Esophagus squamous epithelium (tissue), 5 donors: Measurements from ENCODE around the gene NMUR2. TPM values are rescaled to one million over a fixed set of nuclear protein-coding genes. Genes with fewer than 3 reads are reported as not detected.

Experiments used
- DNase-seq: peaks from one replicate; lab custom pipeline; 2025; lab: John Stamatoyannopoulos, UW
- H3K27ac ChIP-seq, 4 donors: fragments of 200-600 bp; sonication (generic); one replicate each; pipeline ENCODE4 v1.5.1; 2016 to 2019; ENCODE audit warnings: mild to moderate bottlenecking in 1 of 4
- H3K27me3 ChIP-seq, 4 donors: fragments of 200-600 bp; sonication (generic); 1 replicate in 3 of 4; 2 replicates in 1 of 4; pipeline versions ENCODE4 v1.5.1 to v1.6.0; 2017 to 2021; ENCODE audit warnings: antibody characterized with exemption in 1 of 4
- H3K36me3 ChIP-seq, 3 donors: fragments of 200-600 bp; sonication (generic); one replicate each; pipeline ENCODE4 v1.5.1; 2016 to 2019
- H3K4me1 ChIP-seq, 3 donors: fragments of 200-600 bp; sonication (generic); one replicate each; pipeline ENCODE4 v1.5.1; 2017 to 2019
- H3K4me3 ChIP-seq, 4 donors: fragments of 200-600 bp; sonication (generic); 1 replicate in 3 of 4; 2 replicates in 1 of 4; pipeline ENCODE4 v1.5.1; 2016 to 2019; ENCODE audit warnings: mild to moderate bottlenecking in 2 of 4, moderate library complexity in 1 of 4
- H3K9me3 ChIP-seq, 3 donors: fragments of 200-600 bp; sonication (generic); one replicate each; pipeline ENCODE4 v1.5.1; 2016 to 2019
- CTCF ChIP-seq, 6 experiments: fragments of 450-650 bp in 4 of 6; fragments of 200-600 bp in 2 of 6; sonication (generic) in 2 of 6; IDR thresholded peaks; one replicate each; pipeline ENCODE4 v1.5.1; 2016 to 2019; ENCODE audit warnings: antibody characterized with exemption in 6 of 6, mild to moderate bottlenecking in 4 of 6, moderate library complexity in 4 of 6
- POLR2A ChIP-seq, 4 donors: fragments of 450-650 bp; IDR thresholded peaks; one replicate each; pipeline ENCODE4 v1.6.1; 2017; ENCODE audit warnings: antibody characterized with exemption in 4 of 4, mild to moderate bottlenecking in 4 of 4, moderate library complexity in 3 of 4
- WGBS, 2 donors: methylation state at CpG; one replicate each; pipeline ENCODE4 v1.1.5; 2018; 5-methylcytosine and 5-hydroxymethylcytosine counted together
- intact Hi-C: fragments of 100-400 bp; cut with DNase I; formaldehyde crosslinking; loops from one replicate; pipeline ENCODE4 v1.15.0; 2022
- total RNA-seq, 4 donors: library from RNA; depleted of rRNA; stranded (reverse); fragments of >200 nt; gene quantifications; one replicate each; pipeline ENCODE4 v1.1.0, GENCODE V29; 2016
- donor health status: DM: yes; HTN: yes; CAD: no.

The NMUR2 gene
- total RNA-seq, 4 donors from 2014 or later = not detected

- 40 to 52% methylated on average over 1 of the region's 1 CpG for WGBS, 2 donors
- no peaks in the 10 kb centered on the region for H3K36me3 ChIP-seq
- H3K27me3 ChIP-seq = no peaks in the 10 kb centered on the region
- intact Hi-C loops = no loop called here
- TF ChIP-seq POLR2A (IDR thresholded peaks at IDR 0.05) (no peak), CTCF (IDR thresholded peaks at IDR 0.05) (no peak)
- no peak overlapping the region for H3K4me3 ChIP-seq
- H3K9me3 ChIP-seq = no peaks in the 10 kb centered on the region
- H3K4me1 ChIP-seq = no peaks in the 10 kb centered on the region
- no peak overlapping the region for H3K27ac ChIP-seq
- DNase-seq = no peak
Measured at GRCh38 chr5:152366716-152367115, 38.4 kb downstream of the NMUR2 start.

GRCh38 chr5:152364899-152365298 is 40.2 kb downstream of the NMUR2 start:
- Histone ChIP-seq H3K4me3 (no peak overlapping the region), H3K9me3 (no peaks in the 10 kb centered on the region), H3K36me3 (no peaks in the 10 kb centered on the region), H3K4me1 (no peaks in the 10 kb centered on the region), H3K27me3 (no peaks in the 10 kb centered on the region), H3K27ac (no peak overlapping the region)
- TF ChIP-seq CTCF (IDR thresholded peaks at IDR 0.05) (no peak), POLR2A (IDR thresholded peaks at IDR 0.05) (no peak)
- intact Hi-C loops = no loop called here
- DNase-seq = no peak

GRCh38 chr5:152364172-152364571 is 40.9 kb downstream of the NMUR2 start:
- H3K27me3 ChIP-seq = no peaks in the 10 kb centered on the region
- no peak overlapping the region for H3K27ac ChIP-seq
- TF ChIP-seq CTCF (IDR thresholded peaks at IDR 0.05) = no peak
- no peaks in the 10 kb centered on the region for H3K4me1 ChIP-seq
- no peaks in the 10 kb centered on the region for H3K9me3 ChIP-seq
- intact Hi-C loops = no loop called here
- DNase-seq = no peak
- 58 to 82% methylated on average over 4 of the region's 4 CpGs for WGBS, 2 donors
- H3K36me3 ChIP-seq = no peaks in the 10 kb centered on the region
- no peak overlapping the region for H3K4me3 ChIP-seq

GRCh38 chr5:152358861-152359568 is 46.1 kb downstream of the NMUR2 start:
- intact Hi-C loops = no loop called here
- no peaks in the 10 kb centered on the region for H3K4me1 ChIP-seq
- no peaks in the 10 kb centered on the region for H3K9me3 ChIP-seq
- H3K27ac ChIP-seq = no peak overlapping the region
- no peak overlapping the region for H3K4me3 ChIP-seq
- 62 to 63% methylated on average over 9 of the region's 9 CpGs for WGBS, 2 donors
- TF ChIP-seq CTCF (IDR thresholded peaks at IDR 0.05) = no peak
- TF ChIP-seq POLR2A (IDR thresholded peaks at IDR 0.05) = no peak
- DNase-seq = no peak
- H3K36me3 ChIP-seq = no peaks in the 10 kb centered on the region
- H3K27me3 ChIP-seq = no peaks in the 10 kb centered on the region

GRCh38 chr5:152356506-152356905 is 48.6 kb downstream of the NMUR2 start:
- Histone ChIP-seq H3K27ac (no peak overlapping the region), H3K9me3 (no peaks in the 10 kb centered on the region), H3K4me3 (no peak overlapping the region), H3K27me3 (no peaks in the 10 kb centered on the region), H3K36me3 (no peaks in the 10 kb centered on the region), H3K4me1 (no peaks in the 10 kb centered on the region)
- no peak for TF ChIP-seq CTCF (IDR thresholded peaks at IDR 0.05)
- TF ChIP-seq POLR2A (IDR thresholded peaks at IDR 0.05) = no peak
- no peak for DNase-seq
- 63 to 92% methylated on average over 2 of the region's 2 CpGs for WGBS, 2 donors
- intact Hi-C loops = no loop called here
